A549 (cell line): ENCODE results near the gene B3GNT2. TPM values are rescaled to one million over a fixed set of nuclear protein-coding genes. Genes with fewer than 3 reads are reported as not detected.
"Not testable (repeated sequence)": the region's sequence is repeated elsewhere in the genome, so short reads cannot be mapped to it uniquely, and the experiment has no call there.

ENCODE experiments used
- ATAC-seq, 2 experiments: fragments of 200-7000 bp in 1 of 2; fragments of >200 bp in 1 of 2; cut with Nextera tagmentation in 1 of 2; cut with Tn5 transposase in 1 of 2; 3 replicates each; pipeline versions ENCODE4 v1.8.0 to v1.9.1; 2018 to 2020; ENCODE audit warnings: mild to moderate bottlenecking in 1 of 2, moderate library complexity in 1 of 2
- CTCF ChIA-PET: fragments of 300-600 bp; sonication (Branson Sonifier 250); formaldehyde crosslinking; extraction: SDS; loops from one replicate; lab custom pipeline; 2021; ENCODE audit warnings: antibody characterized with exemption, inconsistent platforms; lab: Yijun Ruan, JAX
- POLR2A ChIA-PET: fragments of 350-600 bp; formaldehyde crosslinking; extraction: SDS; loops from one replicate; lab custom pipeline; 2021; ENCODE audit warnings: antibody characterized with exemption, inconsistent platforms; lab: Yijun Ruan, JAX
- DNase-seq, 2 experiments: peaks; one replicate each; pipeline versions ENCODE4 v3.0.0 to v3.0.0-alpha.2; 2011 to 2016; ENCODE audit warnings: low read depth in 1 of 2, low spot score in 1 of 2
- FAIRE-seq: peaks from 2 replicates; lab custom pipeline; 2011; peaks lifted over from hg19 to GRCh38; lab: Jason Lieb, UNC
- H3K27ac ChIP-seq, 2 experiments: fragments of >200 bp; sonication (Bioruptor Twin); formaldehyde crosslinking; 3 replicates each; pipeline ENCODE4 v1.5.1; 2016 to 2017
- H3K4me1 ChIP-seq: fragments of >200 bp; sonication (Bioruptor Twin); formaldehyde crosslinking; 3 replicates; pipeline ENCODE4 v1.6.1; 2016
- H3K4me2 ChIP-seq: fragments of >200 bp; sonication (Bioruptor Twin); formaldehyde crosslinking; 3 replicates; pipeline ENCODE4 v1.6.1; 2016
- H3K4me3 ChIP-seq: fragments of >200 bp; sonication (Bioruptor Twin); formaldehyde crosslinking; 3 replicates; pipeline ENCODE4 v1.5.1; 2016
- H3K9me3 ChIP-seq: fragments of >200 bp; sonication (Bioruptor Twin); formaldehyde crosslinking; 3 replicates; pipeline ENCODE4 v1.6.1; 2016
- CEBPB ChIP-seq, 2 experiments: fragments of >200 bp in 1 of 2; sonication (Bioruptor Twin) in 1 of 2; formaldehyde crosslinking in 1 of 2; IDR thresholded peaks; 2 replicates each; pipeline ENCODE4 v1.6.1; 2012 to 2016
- EHF ChIP-seq: fragments of 250-450 bp; sonication (Bioruptor Pico); IDR thresholded peaks from 2 replicates; pipeline ENCODE4 v1.5.0; 2020; ENCODE audit warnings: mild to moderate bottlenecking
- FOSL2 ChIP-seq, 2 experiments: fragments of 450-650 bp in 1 of 2; fragments of >200 bp in 1 of 2; sonication (Bioruptor Twin) in 1 of 2; formaldehyde crosslinking; IDR thresholded peaks; 2 replicates each; pipeline versions ENCODE4 v1.5.0 to v1.6.1; 2016 to 2020; ENCODE audit warnings: mild to moderate bottlenecking in 1 of 2, moderate library complexity in 1 of 2
- HDAC2 ChIP-seq: fragments of 200-600 bp; sonication (generic); IDR thresholded peaks from 2 replicates; pipeline ENCODE4 v1.6.1; 2016
- JUN ChIP-seq, 2 experiments: fragments of >200 bp; sonication (Bioruptor Twin); formaldehyde crosslinking; IDR thresholded peaks; 2 replicates in 1 of 2; 3 replicates in 1 of 2; pipeline ENCODE4 v1.6.1; 2016 to 2017
- MAZ ChIP-seq: fragments of 150-350 bp; IDR thresholded peaks from 2 replicates; pipeline ENCODE4 v1.6.1; 2014; ENCODE audit warnings: antibody characterized with exemption, low read depth, low read length, borderline replicate concordance
- MYC ChIP-seq: IDR thresholded peaks from 2 replicates; pipeline ENCODE4 v1.6.1; 2012; ENCODE audit warnings: mild to moderate bottlenecking, inconsistent platforms, low read length, improper control_type of control experiment, borderline replicate concordance
- PHF8 ChIP-seq: fragments of 200-600 bp; sonication (generic); IDR thresholded peaks from 2 replicates; pipeline ENCODE4 v1.6.1; 2016; ENCODE audit warnings: low read depth, mild to moderate bottlenecking, antibody characterized with exemption, moderate library complexity, borderline replicate concordance
- POLR2A ChIP-seq: IDR thresholded peaks from 2 replicates; pipeline ENCODE4 v1.6.1; 2012; ENCODE audit warnings: mild to moderate bottlenecking, low read length
- REST ChIP-seq: fragments of 200-600 bp; sonication (generic); IDR thresholded peaks from 2 replicates; pipeline ENCODE4 v1.6.1; 2016; ENCODE audit warnings: antibody characterized with exemption, mild to moderate bottlenecking, moderate library complexity
- RFX5 ChIP-seq: fragments of 450-650 bp; IDR thresholded peaks from 2 replicates; pipeline ENCODE4 v1.7.1; 2014; ENCODE audit warnings: antibody characterized with exemption, mild to moderate bottlenecking, moderate library complexity
- USF2 ChIP-seq: fragments of 450-650 bp; IDR thresholded peaks from 2 replicates; pipeline ENCODE4 v1.6.1; 2014; ENCODE audit warnings: antibody characterized with exemption
- WGBS: methylation state at CpG from one replicate; pipeline ENCODE4 v1.1.6; 2017; ENCODE audit errors: missing lambda C conversion rate; 5-methylcytosine and 5-hydroxymethylcytosine counted together
- polyA minus RNA-seq: library from RNA; depleted of rRNA, polyadenylated mRNA; stranded (reverse); fragments of >200 nt; gene quantifications from 2 replicates; pipeline ENCODE4 v1.2.3, GENCODE V29; 2011; rRNA and poly(A)+ RNA removed
- polyA plus RNA-seq, 4 experiments: library from polyadenylated mRNA; depleted of rRNA in 3 of 4; stranded (reverse); fragments of >200 nt; fragmentation: RNase III in 1 of 4; extraction: RNeasy Plus Mini Kit Qiagen cat#74134 plus additional on column Dnase treatment in 1 of 4; gene quantifications; 2 replicates in 3 of 4; 3 replicates in 1 of 4; pipeline ENCODE4 v1.2.3, GENCODE V29; 2011 to 2017
- TF ChIP-seq, protein P1 (sequence below): fragments of 150-350 bp; IDR thresholded peaks from 2 replicates; pipeline ENCODE4 v1.6.1; 2014; ENCODE audit warnings: low read depth, mild to moderate bottlenecking, low read length
- TF ChIP-seq, protein P2 (sequence below): fragments of >200 bp; sonication (Bioruptor Twin); formaldehyde crosslinking; IDR thresholded peaks from 3 replicates; pipeline ENCODE4 v1.6.1; 2016
- TF ChIP-seq, protein P3 (sequence below): IDR thresholded peaks from 2 replicates; pipeline ENCODE4 v1.6.1; 2012

The B3GNT2 gene
- polyA plus RNA-seq (2011; rRNA removed) (26.4 and 29.4 TPM in 2 replicates), polyA plus RNA-seq (2017; fragmentation: RNase III; extraction: RNeasy Plus Mini Kit Qiagen cat#74134 plus additional on column Dnase treatment) (17.0 to 21.3 TPM (median 21.1 TPM) in 3 replicates), polyA minus RNA-seq (18.3 and 23.8 TPM in 2 replicates)
- polyA plus RNA-seq (2012; cell fraction: cytosol; rRNA removed) = 7.4 and 8.5 TPM in 2 replicates
- 4.6 and 7.6 TPM in 2 replicates for polyA plus RNA-seq (2012; cell fraction: nucleus; rRNA removed)

DNA sequence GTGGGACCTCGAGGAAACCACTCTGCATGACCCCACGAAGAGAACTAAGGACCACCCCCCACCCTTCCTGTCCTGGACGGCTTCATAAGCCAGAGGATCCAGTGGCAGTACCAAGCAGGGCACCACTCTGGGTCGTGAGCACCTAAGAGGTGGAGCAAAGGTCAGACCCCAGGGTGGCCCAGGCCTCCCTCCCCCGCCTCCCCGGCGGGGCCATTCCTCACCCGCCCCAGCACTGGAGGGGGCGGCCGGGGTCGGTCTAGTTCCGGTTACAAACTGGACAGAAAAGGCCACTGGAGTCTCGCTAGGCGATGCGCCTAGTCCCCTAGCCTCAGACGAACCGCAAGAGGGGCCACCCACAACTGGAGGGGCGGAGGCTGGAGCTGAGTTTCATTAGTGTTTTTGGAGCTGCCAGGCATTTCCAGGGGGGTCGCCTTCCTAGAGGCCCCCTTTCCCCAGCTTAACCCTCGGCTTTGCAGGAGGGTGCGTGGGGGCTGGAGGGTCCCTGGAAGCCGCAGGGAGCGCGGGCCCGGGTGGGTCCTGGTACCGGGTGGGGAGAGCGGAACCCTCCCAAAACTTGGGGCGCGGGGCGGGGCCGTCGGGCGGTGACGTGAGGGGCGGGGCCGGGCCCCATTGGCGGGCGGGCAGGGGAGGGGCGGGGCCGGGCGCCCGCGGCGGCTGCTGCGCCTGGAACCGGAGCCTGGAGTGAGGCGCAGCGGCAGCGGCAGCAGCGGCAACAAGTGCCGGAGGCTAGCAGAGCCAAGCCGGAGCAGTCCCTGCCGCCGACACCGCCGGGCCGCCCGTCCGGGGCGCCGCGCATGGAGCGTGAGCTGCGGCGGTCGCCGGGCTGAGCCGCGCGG is at the start of gene B3GNT2:
Gene B3GNT2 (plus strand): TSS at position 695 of the 857 bp plus-strand sequence. CDS start 26,106 bp downstream, outside the sequence.
- FAIRE-seq (no peak), DNase-seq (peak; percentile 67 to 70), ATAC-seq (peak; percentile 79 to 80)
- H3K4me1 ChIP-seq = peaks cover 30% of the 10 kb centered on the region
- H3K9me3 ChIP-seq = no peaks in the 10 kb centered on the region
- WGBS = 59% methylated on average over 3 of the region's 70 CpGs
- ChIA-PET POLR2A (interaction anchor here (0.9 kb wide), 1 partner anchor 37 kb away, joined by 4 read pairs; no protein-coding TSS in a partner anchor), CTCF (interaction anchor here (0.5 kb wide), 1 partner anchor 62 kb away, joined by 3 read pairs; no protein-coding TSS in a partner anchor)
- H3K27ac ChIP-seq = peak within 1 kb of the TSS; percentile 90 to 98
- H3K4me2 ChIP-seq = peak within 1 kb of the TSS; percentile 99
- peak within 1 kb of the TSS; percentile 83 for H3K4me3 ChIP-seq
- TF ChIP-seq POLR2A (peak; percentile 90), JUN (IDR thresholded peaks at IDR 0.05) (peak; percentile 27 to 89; a peak in 3 of 5 replicates), REST (no peak), HDAC2 (no peak), MYC (no peak), PHF8 (peak; percentile 67; the same call in 1 of the 2 replicates), MAZ (no peak)
- TF ChIP-seq, protein P1, sequence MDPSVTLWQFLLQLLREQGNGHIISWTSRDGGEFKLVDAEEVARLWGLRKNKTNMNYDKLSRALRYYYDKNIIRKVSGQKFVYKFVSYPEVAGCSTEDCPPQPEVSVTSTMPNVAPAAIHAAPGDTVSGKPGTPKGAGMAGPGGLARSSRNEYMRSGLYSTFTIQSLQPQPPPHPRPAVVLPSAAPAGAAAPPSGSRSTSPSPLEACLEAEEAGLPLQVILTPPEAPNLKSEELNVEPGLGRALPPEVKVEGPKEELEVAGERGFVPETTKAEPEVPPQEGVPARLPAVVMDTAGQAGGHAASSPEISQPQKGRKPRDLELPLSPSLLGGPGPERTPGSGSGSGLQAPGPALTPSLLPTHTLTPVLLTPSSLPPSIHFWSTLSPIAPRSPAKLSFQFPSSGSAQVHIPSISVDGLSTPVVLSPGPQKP = no peak
- TF ChIP-seq, protein P2, sequence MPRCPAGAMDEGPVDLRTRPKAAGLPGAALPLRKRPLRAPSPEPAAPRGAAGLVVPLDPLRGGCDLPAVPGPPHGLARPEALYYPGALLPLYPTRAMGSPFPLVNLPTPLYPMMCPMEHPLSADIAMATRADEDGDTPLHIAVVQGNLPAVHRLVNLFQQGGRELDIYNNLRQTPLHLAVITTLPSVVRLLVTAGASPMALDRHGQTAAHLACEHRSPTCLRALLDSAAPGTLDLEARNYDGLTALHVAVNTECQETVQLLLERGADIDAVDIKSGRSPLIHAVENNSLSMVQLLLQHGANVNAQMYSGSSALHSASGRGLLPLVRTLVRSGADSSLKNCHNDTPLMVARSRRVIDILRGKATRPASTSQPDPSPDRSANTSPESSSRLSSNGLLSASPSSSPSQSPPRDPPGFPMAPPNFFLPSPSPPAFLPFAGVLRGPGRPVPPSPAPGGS = peak; percentile 79; the same call in 1 of the 3 replicates
- TF ChIP-seq, protein P3, sequence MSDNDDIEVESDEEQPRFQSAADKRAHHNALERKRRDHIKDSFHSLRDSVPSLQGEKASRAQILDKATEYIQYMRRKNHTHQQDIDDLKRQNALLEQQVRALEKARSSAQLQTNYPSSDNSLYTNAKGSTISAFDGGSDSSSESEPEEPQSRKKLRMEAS = no peak

DNA sequence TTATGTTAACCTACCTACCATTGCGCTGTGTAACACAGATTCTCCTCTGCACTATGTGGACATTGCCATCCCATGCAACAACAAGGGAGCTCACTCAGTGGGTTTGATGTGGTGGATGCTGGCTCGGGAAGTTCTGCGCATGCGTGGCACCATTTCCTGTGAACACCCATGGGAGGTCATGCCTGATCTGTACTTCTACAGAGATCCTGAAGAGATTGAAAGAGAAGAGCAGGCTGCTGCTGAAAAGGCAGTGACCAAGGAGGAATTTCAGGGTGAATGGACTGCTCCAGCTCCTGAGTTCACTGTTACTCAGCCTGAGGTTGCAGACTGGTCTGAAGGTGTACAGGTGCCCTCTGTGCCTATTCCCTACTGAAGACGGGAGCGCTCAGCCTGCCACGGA is 49.1 kb upstream of the B3GNT2 start:
- peaks cover 21% of the 10 kb centered on the region; the same call in 2 of the 3 replicates for H3K4me1 ChIP-seq
- H3K4me2 ChIP-seq, H3K4me3 ChIP-seq, FAIRE-seq, DNase-seq, ATAC-seq, H3K9me3 ChIP-seq, CTCF ChIA-PET, H3K27ac ChIP-seq, POLR2A ChIA-PET: not testable (repeated sequence)
- WGBS = 93% methylated on average over 7 of the region's 7 CpGs

GRCh38 chr2:62147610-62148301 is 48.2 kb upstream of the B3GNT2 start:
- H3K27ac ChIP-seq = peak overlapping the region in 1 of 2 experiments; percentile 22; a peak in 1 of 6 replicates
- H3K9me3 ChIP-seq = no peaks in the 10 kb centered on the region
- ATAC-seq (peak in 1 of 2 experiments; percentile 37; a peak in 3 of 6 replicates), FAIRE-seq (no peak), DNase-seq (peak in 1 of 2 experiments; percentile 18)
- POLR2A ChIA-PET = no interaction called here
- 58% methylated on average over 4 of the region's 4 CpGs for WGBS
- H3K4me3 ChIP-seq = no peak overlapping the region
- no peak overlapping the region for H3K4me2 ChIP-seq
- TF ChIP-seq USF2 (no peak), FOSL2 (IDR thresholded peaks at IDR 0.05) (no peak), FOSL2 (CRISPR knock-in tag; IDR thresholded peaks at IDR 0.05) (peak; percentile 35), EHF (CRISPR knock-in tag) (no peak), RFX5 (no peak), CEBPB (IDR thresholded peaks at IDR 0.05) (no peak)
- TF ChIP-seq, protein P3 = no peak
- CTCF ChIA-PET = interaction anchor here (0.6 kb wide), 1 partner anchor 752 kb away, joined by 4 read pairs; no protein-coding TSS in a partner anchor
- peaks cover 27% of the 10 kb centered on the region; the same call in 2 of the 3 replicates for H3K4me1 ChIP-seq
